Measurements from ENCODE around the gene MCF2L2.
"Not testable (repeated sequence)": the region's sequence is repeated elsewhere in the genome, so short reads cannot be mapped to it uniquely, and the experiment has no call there.

MCF2L2 gene

GRCh38 chr3:183193762-183194689 lies 234.4 kb downstream of the MCF2L2 start:
- no peak for FAIRE-seq

GRCh38 chr3:183192650-183193300 lies 235.6 kb downstream of the MCF2L2 start:
- no peak for FAIRE-seq

GRCh38 chr3:183189641-183190040 lies 238.8 kb downstream of the MCF2L2 start:
- no peak for FAIRE-seq

GRCh38 chr3:183188895-183189462 lies 239.4 kb downstream of the MCF2L2 start:
- no peak for FAIRE-seq

GRCh38 chr3:183185696-183186095 lies 242.7 kb downstream of the MCF2L2 start:
- FAIRE-seq: no peak

- no peak for FAIRE-seq
Observed at GRCh38 chr3:183182732-183183610, 245.4 kb downstream of the MCF2L2 start.

GRCh38 chr3:183182073-183182472 lies 246.3 kb downstream of the MCF2L2 start:
- FAIRE-seq: no peak

- no peak for FAIRE-seq
Observed at GRCh38 chr3:183181606-183182005, 246.8 kb downstream of the MCF2L2 start.

- FAIRE-seq: no peak
Observed at GRCh38 chr3:183180784-183181295, 247.6 kb downstream of the MCF2L2 start.

GRCh38 chr3:183180110-183180783 lies 248.2 kb downstream of the MCF2L2 start:
- FAIRE-seq: no peak

- not testable (repeated sequence) for FAIRE-seq
Observed at GRCh38 chr3:183179550-183179908, 248.9 kb downstream of the MCF2L2 start.

GRCh38 chr3:183178833-183179549 lies 249.4 kb downstream of the MCF2L2 start:
- no peak for FAIRE-seq

- FAIRE-seq: no peak
Observed at GRCh38 chr3:183178512-183178832, 249.9 kb downstream of the MCF2L2 start.

GRCh38 chr3:183172051-183172639 lies 256.3 kb downstream of the MCF2L2 start:
- no peak for FAIRE-seq

GRCh38 chr3:183167975-183168374 lies 260.4 kb downstream of the MCF2L2 start:
- FAIRE-seq: not testable (repeated sequence)

GRCh38 chr3:183163563-183163962 lies 264.9 kb downstream of the MCF2L2 start:
- FAIRE-seq: no peak

GRCh38 chr3:183161552-183162336 lies 266.7 kb downstream of the MCF2L2 start:
- FAIRE-seq: no peak

- FAIRE-seq: no peak
Observed at GRCh38 chr3:183160616-183161015, 267.8 kb downstream of the MCF2L2 start.

GRCh38 chr3:183159333-183159732 lies 269.1 kb downstream of the MCF2L2 start:
- FAIRE-seq: no peak

- FAIRE-seq: no peak
Observed at GRCh38 chr3:183158551-183159006, 269.8 kb downstream of the MCF2L2 start.
